IPS-18a (cell line): ENCODE measurements around the gene MORF4L2.

Source experiments
- H3K27ac ChIP-seq: one replicate; pipeline ENCODE4 v1.5.1; 2013; ENCODE audit warnings: low read length
- H3K27me3 ChIP-seq: one replicate; pipeline ENCODE4 v1.6.1; 2013; ENCODE audit warnings: mild to moderate bottlenecking, low read length; ENCODE audit not compliant: control insufficient read depth, insufficient read depth
- H3K36me3 ChIP-seq: one replicate; pipeline ENCODE4 v1.6.1; 2013; ENCODE audit warnings: low read depth, low read length; ENCODE audit not compliant: control insufficient read depth
- H3K4me1 ChIP-seq: one replicate; pipeline ENCODE4 v1.6.1; 2013; ENCODE audit warnings: low read depth, low read length; ENCODE audit not compliant: control insufficient read depth
- H3K4me3 ChIP-seq: one replicate; pipeline ENCODE4 v1.5.1; 2013; ENCODE audit warnings: low read length
- H3K9ac ChIP-seq: one replicate; pipeline ENCODE4 v1.6.1; 2013; ENCODE audit warnings: mild to moderate bottlenecking, low read length, moderate library complexity
- H3K9me3 ChIP-seq: one replicate; pipeline ENCODE4 v1.6.1; 2013; ENCODE audit warnings: low read depth, low read length; ENCODE audit not compliant: control insufficient read depth

MORF4L2 gene

GRCh38 chrX:103686199-103687072 lies at the start of gene MORF4L2:
Gene MORF4L2 (minus strand): TSS chrX:103686699. CDS start chrX:103677027, 9,672 bp downstream.
- H3K4me3 ChIP-seq = peak within 1 kb of the TSS; percentile 99
- H3K27ac ChIP-seq = peak within 1 kb of the TSS; percentile 98
- peaks cover 15% of the 10 kb centered on the region for H3K4me1 ChIP-seq
- H3K9me3 ChIP-seq = no peaks in the 10 kb centered on the region
- no peaks in the 10 kb centered on the region for H3K27me3 ChIP-seq
- peaks cover 35% of the 10 kb centered on the region for H3K36me3 ChIP-seq
- peak within 1 kb of the TSS; percentile 99 for H3K9ac ChIP-seq

GRCh38 chrX:103734125-103734760 lies 47.7 kb upstream of the MORF4L2 start:
- peaks cover 25% of the 10 kb centered on the region for H3K4me1 ChIP-seq
- no peaks in the 10 kb centered on the region for H3K27me3 ChIP-seq
- H3K9ac ChIP-seq = no peak overlapping the region
- no peaks in the 10 kb centered on the region for H3K36me3 ChIP-seq
- no peaks in the 10 kb centered on the region for H3K9me3 ChIP-seq
- H3K27ac ChIP-seq = no peak overlapping the region
- H3K4me3 ChIP-seq = no peak overlapping the region

- H3K36me3 ChIP-seq = no peaks in the 10 kb centered on the region
- H3K4me1 ChIP-seq = peaks cover 36% of the 10 kb centered on the region
- no peak overlapping the region for H3K9ac ChIP-seq
- H3K4me3 ChIP-seq = no peak overlapping the region
- no peak overlapping the region for H3K27ac ChIP-seq
- no peaks in the 10 kb centered on the region for H3K9me3 ChIP-seq
- H3K27me3 ChIP-seq = no peaks in the 10 kb centered on the region
These were observed 46.5 kb upstream of the MORF4L2 start for GRCh38 chrX:103733017-103733416.

GRCh38 chrX:103730796-103731493 lies 44.4 kb upstream of the MORF4L2 start:
- Histone ChIP-seq H3K9me3 (no peaks in the 10 kb centered on the region), H3K4me3 (no peak overlapping the region), H3K27me3 (no peaks in the 10 kb centered on the region), H3K4me1 (peaks cover 52% of the 10 kb centered on the region), H3K9ac (no peak overlapping the region), H3K36me3 (no peaks in the 10 kb centered on the region), H3K27ac (no peak overlapping the region)

GRCh38 chrX:103730147-103730795 lies 43.8 kb upstream of the MORF4L2 start:
- peaks cover 52% of the 10 kb centered on the region for H3K4me1 ChIP-seq
- no peaks in the 10 kb centered on the region for H3K9me3 ChIP-seq
- no peak overlapping the region for H3K4me3 ChIP-seq
- no peaks in the 10 kb centered on the region for H3K36me3 ChIP-seq
- no peak overlapping the region for H3K27ac ChIP-seq
- no peaks in the 10 kb centered on the region for H3K27me3 ChIP-seq
- H3K9ac ChIP-seq = no peak overlapping the region

- Histone ChIP-seq H3K4me1 (peaks cover 52% of the 10 kb centered on the region), H3K9ac (no peak overlapping the region), H3K27ac (no peak overlapping the region), H3K4me3 (no peak overlapping the region), H3K36me3 (no peaks in the 10 kb centered on the region), H3K27me3 (no peaks in the 10 kb centered on the region), H3K9me3 (no peaks in the 10 kb centered on the region)
These were observed 42.5 kb upstream of the MORF4L2 start for GRCh38 chrX:103729015-103729414.

GRCh38 chrX:103727115-103727514 lies 40.6 kb upstream of the MORF4L2 start:
- Histone ChIP-seq H3K9me3 (no peaks in the 10 kb centered on the region), H3K9ac (no peak overlapping the region), H3K27ac (no peak overlapping the region), H3K36me3 (no peaks in the 10 kb centered on the region), H3K4me1 (peaks cover 52% of the 10 kb centered on the region), H3K27me3 (no peaks in the 10 kb centered on the region), H3K4me3 (no peak overlapping the region)

- H3K9ac ChIP-seq = no peak overlapping the region
- H3K4me1 ChIP-seq = peaks cover 50% of the 10 kb centered on the region
- H3K36me3 ChIP-seq = no peaks in the 10 kb centered on the region
- H3K9me3 ChIP-seq = no peaks in the 10 kb centered on the region
- no peak overlapping the region for H3K27ac ChIP-seq
- H3K27me3 ChIP-seq = no peaks in the 10 kb centered on the region
- H3K4me3 ChIP-seq = no peak overlapping the region
These were observed 40.0 kb upstream of the MORF4L2 start for GRCh38 chrX:103726477-103726876.

- H3K9ac ChIP-seq = no peak overlapping the region
- no peak overlapping the region for H3K4me3 ChIP-seq
- peaks cover 11% of the 10 kb centered on the region for H3K4me1 ChIP-seq
- H3K9me3 ChIP-seq = no peaks in the 10 kb centered on the region
- H3K27ac ChIP-seq = no peak overlapping the region
- H3K36me3 ChIP-seq = no peaks in the 10 kb centered on the region
- no peaks in the 10 kb centered on the region for H3K27me3 ChIP-seq
These were observed 36.0 kb upstream of the MORF4L2 start for GRCh38 chrX:103722505-103722904.

- H3K4me3 ChIP-seq = no peak overlapping the region
- no peaks in the 10 kb centered on the region for H3K36me3 ChIP-seq
- no peaks in the 10 kb centered on the region for H3K27me3 ChIP-seq
- no peaks in the 10 kb centered on the region for H3K9me3 ChIP-seq
- H3K4me1 ChIP-seq = no peaks in the 10 kb centered on the region
- no peak overlapping the region for H3K9ac ChIP-seq
- no peak overlapping the region for H3K27ac ChIP-seq
These were observed 31.6 kb upstream of the MORF4L2 start for GRCh38 chrX:103718120-103718519.

- no peaks in the 10 kb centered on the region for H3K27me3 ChIP-seq
- H3K27ac ChIP-seq = no peak overlapping the region
- H3K9me3 ChIP-seq = no peaks in the 10 kb centered on the region
- H3K4me1 ChIP-seq = peaks cover 3% of the 10 kb centered on the region
- H3K9ac ChIP-seq = no peak overlapping the region
- H3K36me3 ChIP-seq = no peaks in the 10 kb centered on the region
- no peak overlapping the region for H3K4me3 ChIP-seq
These were observed 30.5 kb upstream of the MORF4L2 start for GRCh38 chrX:103716962-103717361.
